Cerebellar cortex (tissue), 1 donor: ENCODE measurements around the gene C5orf15.
A peak's percentile ranks its signal among the peaks of the same experiment; 100 is the strongest.
"Not testable (repeated sequence)": the region's sequence is repeated elsewhere in the genome, so short reads cannot be mapped to it uniquely, and the experiment has no call there.

Experiments used
- DNase-seq: peaks from one replicate; pipeline ENCODE4 v3.0.0-alpha.2; 2015; ENCODE audit warnings: low spot score

C5orf15 gene

GRCh38 chr5:133937628-133938027 lies 30.8 kb downstream of the C5orf15 start:
- DNase-seq = not testable (repeated sequence)

GRCh38 chr5:133936651-133937015 lies 31.8 kb downstream of the C5orf15 start:
- DNase-seq = no peak

GRCh38 chr5:133935991-133936650 lies 32.3 kb downstream of the C5orf15 start:
- not testable (repeated sequence) for DNase-seq

GRCh38 chr5:133935667-133935940 lies 32.8 kb downstream of the C5orf15 start:
- no peak for DNase-seq

GRCh38 chr5:133934822-133935666 lies 33.4 kb downstream of the C5orf15 start:
- no peak for DNase-seq

- DNase-seq = no peak
Observed at GRCh38 chr5:133934311-133934710, 34.1 kb downstream of the C5orf15 start.

- no peak for DNase-seq
Observed at GRCh38 chr5:133933670-133934295, 34.6 kb downstream of the C5orf15 start.

GRCh38 chr5:133933169-133933509 lies 35.3 kb downstream of the C5orf15 start:
- no peak for DNase-seq

- no peak for DNase-seq
Observed at GRCh38 chr5:133932441-133933168, 35.8 kb downstream of the C5orf15 start.

- DNase-seq = no peak
Observed at GRCh38 chr5:133931546-133931945, 36.9 kb downstream of the C5orf15 start.

GRCh38 chr5:133930813-133931090 lies 37.7 kb downstream of the C5orf15 start:
- DNase-seq = no peak

GRCh38 chr5:133930061-133930812 lies 38.2 kb downstream of the C5orf15 start:
- no peak for DNase-seq

- DNase-seq = no peak
Observed at GRCh38 chr5:133928587-133929393, 39.6 kb downstream of the C5orf15 start.

- no peak for DNase-seq
Observed at GRCh38 chr5:133927300-133928180, 40.9 kb downstream of the C5orf15 start.

GRCh38 chr5:133926489-133927299 lies 41.7 kb downstream of the C5orf15 start:
- no peak for DNase-seq

- DNase-seq = no peak
Observed at GRCh38 chr5:133925866-133926488, 42.4 kb downstream of the C5orf15 start.

- DNase-seq = no peak
Observed at GRCh38 chr5:133925269-133925668, 43.2 kb downstream of the C5orf15 start.

GRCh38 chr5:133924221-133924920 lies 44.1 kb downstream of the C5orf15 start:
- DNase-seq = peak; percentile 79
